Activated CD4-positive, CD25-positive, alpha-beta regulatory T cell (primary cell): ENCODE data around the gene STON1.
"Not testable (repeated sequence)": the region's sequence is repeated elsewhere in the genome, so short reads cannot be mapped to it uniquely, and the experiment has no call there.

Experiments
- DNase-seq, 4 experiments: peaks; one replicate each; lab custom pipeline; 2025; lab: John Stamatoyannopoulos, UW

Gene STON1

GRCh38 chr2:48569433-48569832, 39.5 kb downstream of the STON1 start:
- no peak for DNase-seq

GRCh38 chr2:48572816-48573215, 42.9 kb downstream of the STON1 start:
- no peak for DNase-seq

- no peak for DNase-seq
These were observed 44.7 kb downstream of the STON1 start for GRCh38 chr2:48574353-48575287.

GRCh38 chr2:48578313-48578712, 48.4 kb downstream of the STON1 start:
- DNase-seq: no peak

GRCh38 chr2:48583961-48584360, 54.0 kb downstream of the STON1 start:
- no peak for DNase-seq

- DNase-seq: no peak
These were observed 54.6 kb downstream of the STON1 start for GRCh38 chr2:48584551-48584950.

- DNase-seq: no peak
These were observed 56.5 kb downstream of the STON1 start for GRCh38 chr2:48586433-48586832.

- DNase-seq: no peak
These were observed 57.6 kb downstream of the STON1 start for GRCh38 chr2:48587560-48587959.

- DNase-seq: no peak
These were observed 58.0 kb downstream of the STON1 start for GRCh38 chr2:48587961-48588360.

- no peak for DNase-seq
These were observed 58.8 kb downstream of the STON1 start for GRCh38 chr2:48588745-48589144.

- DNase-seq: no peak
These were observed 59.3 kb downstream of the STON1 start for GRCh38 chr2:48589170-48589767.

GRCh38 chr2:48590017-48590416, 60.1 kb downstream of the STON1 start:
- no peak for DNase-seq

GRCh38 chr2:48592067-48592466, 62.1 kb downstream of the STON1 start:
- no peak for DNase-seq

GRCh38 chr2:48596751-48597150, 66.8 kb downstream of the STON1 start:
- DNase-seq: not testable (repeated sequence)

- no peak for DNase-seq
These were observed 67.5 kb downstream of the STON1 start for GRCh38 chr2:48597492-48597891.

- no peak for DNase-seq
These were observed 70.4 kb downstream of the STON1 start for GRCh38 chr2:48600204-48600813.

GRCh38 chr2:48600917-48601316, 71.0 kb downstream of the STON1 start:
- no peak for DNase-seq

- DNase-seq: no peak
These were observed 71.4 kb downstream of the STON1 start for GRCh38 chr2:48601349-48601748.

GRCh38 chr2:48605482-48606175, 75.7 kb downstream of the STON1 start:
- no peak for DNase-seq

- no peak for DNase-seq
These were observed 77.5 kb downstream of the STON1 start for GRCh38 chr2:48607307-48608014.

GRCh38 chr2:48613211-48613610, 83.3 kb downstream of the STON1 start:
- no peak for DNase-seq

- DNase-seq: not testable (repeated sequence)
These were observed 84.6 kb downstream of the STON1 start for GRCh38 chr2:48614581-48614980.
